IMR-90 (cell line): ENCODE data around the gene MTUS2. TPM values are rescaled to one million over a fixed set of nuclear protein-coding genes. Genes with fewer than 3 reads are reported as not detected.

Experiments used
- ATAC-seq: fragments of 200-7000 bp; cut with Tn5 transposase; 2 replicates; pipeline ENCODE4 v1.9.1; 2020; ENCODE audit warnings: low read depth, mild to moderate bottlenecking, moderate library complexity
- BruUV-seq: library from RNA; stranded (reverse); fragments of 400-500 nt; replicated peaks from 2 replicates; lab custom pipeline; 2021; lab: Mats Ljungman, UMichigan
- CTCF ChIA-PET: fragments of 300-600 bp; formaldehyde crosslinking; extraction: SDS; loops from one replicate; lab custom pipeline; 2021; ENCODE audit warnings: antibody characterized with exemption; lab: Yijun Ruan, JAX
- POLR2A ChIA-PET: fragments of 300-600 bp; sonication (Branson Sonifier 250); formaldehyde crosslinking; loops from one replicate; lab custom pipeline; 2022; ENCODE audit warnings: antibody characterized with exemption; ENCODE audit not compliant: unreplicated experiment; lab: Charles Lee
- DNase-seq: peaks from one replicate; pipeline ENCODE4 v3.0.0; 2013
- H2AFZ ChIP-seq: replicated peaks from 2 replicates; pipeline ENCODE3; 2013; ENCODE audit warnings: low read length, mild to moderate bottlenecking; ENCODE audit not compliant: poor library complexity
- H2AK5ac ChIP-seq: 2 replicates; pipeline ENCODE4 v1.6.1; 2013; ENCODE audit warnings: low read depth, low read length, inconsistent platforms
- H2AK9ac ChIP-seq: replicated peaks from 2 replicates; pipeline ENCODE3; 2013; ENCODE audit warnings: mild to moderate bottlenecking, low read depth, low read length, moderate library complexity; ENCODE audit not compliant: poor library complexity
- H2BK120ac ChIP-seq: 2 replicates; pipeline ENCODE4 v1.6.1; 2013; ENCODE audit warnings: low read depth, low read length, inconsistent platforms
- H2BK15ac ChIP-seq: 3 replicates; pipeline ENCODE4 v1.6.1; 2013; ENCODE audit warnings: low read depth, low read length, inconsistent platforms
- H2BK20ac ChIP-seq: 2 replicates; pipeline ENCODE4 v1.6.1; 2013; ENCODE audit warnings: low read depth, mild to moderate bottlenecking, inconsistent platforms, low read length, moderate library complexity
- H2BK5ac ChIP-seq: 2 replicates; pipeline ENCODE4 v1.6.1; 2013; ENCODE audit warnings: mild to moderate bottlenecking, low read depth, low read length, inconsistent platforms; ENCODE audit not compliant: poor library complexity, severe bottlenecking
- H3K14ac ChIP-seq: replicated peaks from 2 replicates; pipeline ENCODE4 v1.6.1; 2013; ENCODE audit warnings: low read depth, low read length, inconsistent platforms
- H3K18ac ChIP-seq: 2 replicates; pipeline ENCODE4 v1.6.1; 2013; ENCODE audit warnings: low read depth, low read length, control low read depth
- H3K23ac ChIP-seq: 2 replicates; pipeline ENCODE4 v1.6.1; 2013; ENCODE audit warnings: low read depth, low read length, inconsistent platforms
- H3K27ac ChIP-seq: 2 replicates; pipeline ENCODE4 v1.5.1; 2013; ENCODE audit warnings: mild to moderate bottlenecking, control low read depth, low read length; ENCODE audit not compliant: insufficient read depth
- H3K27me3 ChIP-seq: 2 replicates; pipeline ENCODE4 v1.6.1; 2013; ENCODE audit warnings: low read length; ENCODE audit not compliant: control insufficient read depth, insufficient read depth
- H3K36me3 ChIP-seq: 2 replicates; pipeline ENCODE4 v1.6.1; 2013; ENCODE audit warnings: low read length, mixed read lengths; ENCODE audit not compliant: control insufficient read depth, insufficient read depth
- H3K4ac ChIP-seq: 2 replicates; pipeline ENCODE4 v1.6.1; 2013; ENCODE audit warnings: low read depth, low read length, inconsistent platforms
- H3K4me1 ChIP-seq: 2 replicates; pipeline ENCODE4 v1.6.1; 2013; ENCODE audit warnings: low read length, mixed read lengths; ENCODE audit not compliant: control insufficient read depth, insufficient read depth
- H3K4me2 ChIP-seq: 2 replicates; pipeline ENCODE4 v1.6.1; 2013; ENCODE audit warnings: low read depth, mild to moderate bottlenecking, control low read depth, low read length, moderate library complexity
- H3K4me3 ChIP-seq: 2 replicates; pipeline ENCODE4 v1.5.1; 2013; ENCODE audit warnings: low read depth, mild to moderate bottlenecking, control low read depth, low read length, moderate library complexity; ENCODE audit not compliant: insufficient read depth
- H3K56ac ChIP-seq: 2 replicates; pipeline ENCODE4 v1.6.1; 2013; ENCODE audit warnings: low read length, inconsistent platforms; ENCODE audit not compliant: insufficient read depth; ENCODE audit errors: extremely low read depth
- H3K79me1 ChIP-seq, 2 experiments: 2 replicates each; pipeline ENCODE4 v1.6.1; 2013; ENCODE audit warnings: low read length in 2 of 2, inconsistent platforms in 1 of 2, low read depth in 1 of 2
- H3K9ac ChIP-seq: 2 replicates; pipeline ENCODE4 v1.6.1; 2013; ENCODE audit warnings: low read depth, low read length, control low read depth
- H3K9me1 ChIP-seq: 2 replicates; pipeline ENCODE4 v1.6.1; 2013; ENCODE audit warnings: low read length, inconsistent platforms; ENCODE audit not compliant: insufficient read depth
- H3K9me3 ChIP-seq: 2 replicates; pipeline ENCODE4 v1.6.1; 2013; ENCODE audit warnings: low read length; ENCODE audit not compliant: control insufficient read depth, insufficient read depth
- H4K20me1 ChIP-seq: 2 replicates; pipeline ENCODE4 v1.6.1; 2013; ENCODE audit warnings: low read length, inconsistent platforms; ENCODE audit not compliant: insufficient read depth
- H4K5ac ChIP-seq: 2 replicates; pipeline ENCODE4 v1.6.1; 2013; ENCODE audit warnings: mild to moderate bottlenecking, low read depth, low read length, control low read depth
- H4K8ac ChIP-seq, 2 experiments: 2 replicates each; pipeline ENCODE4 v1.6.1; 2013; ENCODE audit warnings: low read depth in 2 of 2, low read length in 2 of 2, control low read depth in 1 of 2, inconsistent platforms in 1 of 2
- H4K91ac ChIP-seq: 2 replicates; pipeline ENCODE4 v1.6.1; 2013; ENCODE audit warnings: low read depth, low read length, inconsistent platforms; ENCODE audit not compliant: insufficient read depth
- BHLHE40 ChIP-seq: fragments of 150-350 bp; IDR thresholded peaks from 2 replicates; pipeline ENCODE4 v1.6.1; 2016; ENCODE audit warnings: mild to moderate bottlenecking, low read depth, low read length
- CEBPB ChIP-seq: IDR thresholded peaks from 2 replicates; pipeline ENCODE4 v1.6.1; 2012; ENCODE audit warnings: low read depth, low read length, improper control_type of control experiment
- CHD1 ChIP-seq: IDR thresholded peaks from 2 replicates; pipeline ENCODE4 v1.6.1; 2012; ENCODE audit warnings: low read depth, low read length, improper control_type of control experiment
- MAZ ChIP-seq: IDR thresholded peaks from 2 replicates; pipeline ENCODE4 v1.6.1; 2012; ENCODE audit warnings: low read depth, mild to moderate bottlenecking, low read length, improper control_type of control experiment, moderate library complexity, borderline replicate concordance
- MXI1 ChIP-seq: IDR thresholded peaks from 2 replicates; pipeline ENCODE4 v1.6.1; 2012; ENCODE audit warnings: low read depth, mild to moderate bottlenecking, low read length, moderate library complexity, borderline replicate concordance
- NFE2L2 ChIP-seq: fragments of 150-350 bp; IDR thresholded peaks from 2 replicates; pipeline ENCODE4 v1.6.1; 2016; ENCODE audit warnings: low read depth, mild to moderate bottlenecking, low read length
- POLR2A ChIP-seq: IDR thresholded peaks from 2 replicates; pipeline ENCODE4 v1.6.1; 2012; ENCODE audit warnings: mild to moderate bottlenecking, low read depth, low read length
- RCOR1 ChIP-seq: IDR thresholded peaks from 2 replicates; pipeline ENCODE4 v1.6.1; 2012; ENCODE audit warnings: mild to moderate bottlenecking, low read length, improper control_type of control experiment; ENCODE audit not compliant: insufficient replicate concordance
- SMC3 ChIP-seq: fragments of 150-350 bp; IDR thresholded peaks from 2 replicates; pipeline ENCODE4 v1.6.1; 2016; ENCODE audit warnings: low read depth, mild to moderate bottlenecking, antibody characterized with exemption, low read length, moderate library complexity
- WGBS, 2 experiments: methylation state at CpG; one replicate each; pipeline versions ENCODE4 v1.1.5 to v1.1.7; 2013; ENCODE audit warnings: missing lambda C conversion rate in 2 of 2; ENCODE audit not compliant: insufficient read length in 1 of 2; ENCODE audit errors: extremely low coverage in 2 of 2; 5-methylcytosine and 5-hydroxymethylcytosine counted together
- dilution Hi-C: fragments of 300-500 bp; cut with HindIII; formaldehyde crosslinking; loops from one replicate; pipeline ENCODE4 v1.14.3; 2018; ENCODE audit warnings: low sequenced_read_pairs; ENCODE audit not compliant: unreplicated experiment
- in situ Hi-C: fragments of 300-500 bp; cut with MboI; formaldehyde crosslinking; loops from 3 replicates; pipeline ENCODE4 v1.14.3; 2019; ENCODE audit warnings: low sequenced_read_pairs, inconsistent platforms, mixed read lengths
- intact Hi-C: fragments of 100-400 bp; cut with micrococcal nuclease; formaldehyde crosslinking; loops from 2 replicates; pipeline ENCODE4 v1.10.0; 2022
- polyA plus RNA-seq, 3 experiments: library from polyadenylated mRNA; depleted of rRNA; stranded (reverse); fragments of >200 nt; gene quantifications; 2 replicates each; pipeline ENCODE4 v1.2.3, GENCODE V29; 2012; ENCODE audit warnings: low replicate concordance in 1 of 3
- total RNA-seq: library from RNA; depleted of rRNA; stranded (reverse); fragments of >200 nt; gene quantifications from 2 replicates; pipeline ENCODE4 v1.2.3, GENCODE V29; 2012
- TF ChIP-seq, protein P1 (sequence below): fragments of 150-350 bp; IDR thresholded peaks from 2 replicates; pipeline ENCODE4 v1.6.1; 2017; ENCODE audit warnings: mild to moderate bottlenecking, antibody characterized with exemption, low read length, low read depth
- TF ChIP-seq, protein P2 (sequence below): fragments of 150-350 bp; IDR thresholded peaks from 2 replicates; pipeline ENCODE4 v1.6.1; 2016; ENCODE audit warnings: low read depth, mild to moderate bottlenecking, low read length, moderate library complexity, borderline replicate concordance
- TF ChIP-seq, protein P3 (sequence below): conservative IDR thresholded peaks from 2 replicates; pipeline ENCODE4 v1.5.1; 2012; ENCODE audit warnings: mild to moderate bottlenecking, low read depth, low read length, improper control_type of control experiment

MTUS2 gene
- total and polyA plus RNA-seq, 2 of the 4 experiments (the other 2 are of a cell fraction) = under 0.01 to 0.02 TPM

DNA sequence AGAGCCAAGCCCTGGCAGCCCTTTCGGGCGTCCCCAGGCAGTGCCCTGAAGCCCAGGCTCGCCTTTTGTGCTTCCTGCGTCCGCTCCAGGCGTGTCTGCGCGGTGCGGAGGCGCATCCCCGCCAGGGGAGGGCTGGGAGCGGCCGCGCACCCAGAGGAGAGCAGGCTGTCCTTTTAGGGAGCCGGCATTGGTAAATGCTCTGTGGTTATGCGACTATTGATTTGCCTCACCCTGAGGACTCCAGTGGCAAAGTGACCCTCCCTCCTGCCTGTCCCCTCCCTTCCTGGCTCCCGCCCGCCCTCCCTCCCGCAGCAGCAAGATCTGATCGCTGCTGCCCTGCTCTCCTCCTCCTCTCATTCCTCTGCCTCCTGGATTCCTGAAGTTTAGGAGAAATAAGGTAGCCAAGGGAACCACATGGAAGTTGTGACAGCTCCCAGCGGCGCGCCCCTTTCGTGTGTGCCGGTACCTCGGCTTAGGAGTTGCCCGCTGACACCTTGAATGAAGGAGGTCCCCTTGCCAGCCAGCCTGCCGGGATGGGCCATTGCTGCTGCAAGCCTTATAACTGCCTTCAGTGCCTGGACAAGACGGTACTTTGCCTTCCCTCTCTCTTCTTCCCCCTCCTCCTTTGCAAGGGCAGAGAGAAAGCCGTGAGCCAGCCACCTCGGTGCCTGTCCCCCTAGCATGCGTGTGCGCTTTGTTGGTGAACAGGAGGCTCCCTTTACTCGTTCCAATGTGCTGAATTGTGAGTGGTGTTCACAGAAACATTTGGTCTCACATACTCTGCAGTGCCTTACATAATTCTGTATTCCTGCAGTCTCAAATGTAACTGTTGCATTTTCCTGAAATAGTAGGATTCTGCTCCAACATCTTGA, 608.4 kb downstream of the MTUS2 start:
- Histone ChIP-seq H3K4me3 (peak overlapping the region; percentile 12; the same call in 1 of the 2 replicates), H4K5ac (no peak overlapping the region), H4K8ac (no peak overlapping the region), H3K4ac (no peak overlapping the region), H3K9me3 (peaks cover 2% of the 10 kb centered on the region; the same call in 1 of the 2 replicates), H3K9ac (no peak overlapping the region), H2BK5ac (no peak overlapping the region), H3K18ac (no peak overlapping the region), H3K14ac (no peak overlapping the region), H2BK120ac (no peak overlapping the region), H2AK5ac (no peak overlapping the region), H4K20me1 (no peaks in the 10 kb centered on the region), H3K79me1 (no peaks in the 10 kb centered on the region), H2AK9ac (no peak overlapping the region), H2AFZ (peak overlapping the region; percentile 55), H2BK15ac (no peak overlapping the region), H3K4me2 (peak overlapping the region; percentile 63), H3K9me1 (no peaks in the 10 kb centered on the region), H3K27me3 (peaks cover 37% of the 10 kb centered on the region), H2BK20ac (no peak overlapping the region), H3K4me1 (no peaks in the 10 kb centered on the region), H3K23ac (no peak overlapping the region), H4K91ac (no peak overlapping the region), H3K36me3 (no peaks in the 10 kb centered on the region), H3K56ac (no peak overlapping the region), H3K27ac (no peak overlapping the region)
- in situ Hi-C loops = no loop called here
- BruUV-seq = no TSS peak
- intact Hi-C loops = no loop called here
- 0% methylated on average over 11 of the region's 34 CpGs; no CpG with 5 or more reads in 1 of the 2 experiments for WGBS, 2 experiments
- no peak for TF ChIP-seq MXI1
- TF ChIP-seq SMC3 = no peak
- TF ChIP-seq POLR2A = no peak
- TF ChIP-seq, protein P1, sequence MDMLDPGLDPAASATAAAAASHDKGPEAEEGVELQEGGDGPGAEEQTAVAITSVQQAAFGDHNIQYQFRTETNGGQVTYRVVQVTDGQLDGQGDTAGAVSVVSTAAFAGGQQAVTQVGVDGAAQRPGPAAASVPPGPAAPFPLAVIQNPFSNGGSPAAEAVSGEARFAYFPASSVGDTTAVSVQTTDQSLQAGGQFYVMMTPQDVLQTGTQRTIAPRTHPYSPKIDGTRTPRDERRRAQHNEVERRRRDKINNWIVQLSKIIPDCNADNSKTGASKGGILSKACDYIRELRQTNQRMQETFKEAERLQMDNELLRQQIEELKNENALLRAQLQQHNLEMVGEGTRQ = no peak
- no peak for TF ChIP-seq BHLHE40
- TF ChIP-seq CEBPB = no peak
- TF ChIP-seq, protein P2, sequence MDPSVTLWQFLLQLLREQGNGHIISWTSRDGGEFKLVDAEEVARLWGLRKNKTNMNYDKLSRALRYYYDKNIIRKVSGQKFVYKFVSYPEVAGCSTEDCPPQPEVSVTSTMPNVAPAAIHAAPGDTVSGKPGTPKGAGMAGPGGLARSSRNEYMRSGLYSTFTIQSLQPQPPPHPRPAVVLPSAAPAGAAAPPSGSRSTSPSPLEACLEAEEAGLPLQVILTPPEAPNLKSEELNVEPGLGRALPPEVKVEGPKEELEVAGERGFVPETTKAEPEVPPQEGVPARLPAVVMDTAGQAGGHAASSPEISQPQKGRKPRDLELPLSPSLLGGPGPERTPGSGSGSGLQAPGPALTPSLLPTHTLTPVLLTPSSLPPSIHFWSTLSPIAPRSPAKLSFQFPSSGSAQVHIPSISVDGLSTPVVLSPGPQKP = no peak
- no peak for TF ChIP-seq MAZ
- no peak for TF ChIP-seq RCOR1
- no peak for TF ChIP-seq CHD1
- TF ChIP-seq, protein P3, sequence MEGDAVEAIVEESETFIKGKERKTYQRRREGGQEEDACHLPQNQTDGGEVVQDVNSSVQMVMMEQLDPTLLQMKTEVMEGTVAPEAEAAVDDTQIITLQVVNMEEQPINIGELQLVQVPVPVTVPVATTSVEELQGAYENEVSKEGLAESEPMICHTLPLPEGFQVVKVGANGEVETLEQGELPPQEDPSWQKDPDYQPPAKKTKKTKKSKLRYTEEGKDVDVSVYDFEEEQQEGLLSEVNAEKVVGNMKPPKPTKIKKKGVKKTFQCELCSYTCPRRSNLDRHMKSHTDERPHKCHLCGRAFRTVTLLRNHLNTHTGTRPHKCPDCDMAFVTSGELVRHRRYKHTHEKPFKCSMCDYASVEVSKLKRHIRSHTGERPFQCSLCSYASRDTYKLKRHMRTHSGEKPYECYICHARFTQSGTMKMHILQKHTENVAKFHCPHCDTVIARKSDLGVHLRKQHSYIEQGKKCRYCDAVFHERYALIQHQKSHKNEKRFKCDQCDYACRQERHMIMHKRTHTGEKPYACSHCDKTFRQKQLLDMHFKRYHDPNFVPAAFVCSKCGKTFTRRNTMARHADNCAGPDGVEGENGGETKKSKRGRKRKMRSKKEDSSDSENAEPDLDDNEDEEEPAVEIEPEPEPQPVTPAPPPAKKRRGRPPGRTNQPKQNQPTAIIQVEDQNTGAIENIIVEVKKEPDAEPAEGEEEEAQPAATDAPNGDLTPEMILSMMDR = no peak
- no peak for TF ChIP-seq NFE2L2
- ATAC-seq = peak; percentile 91
- no peak for DNase-seq
- ChIA-PET POLR2A (no interaction called here), CTCF (no interaction called here)
- dilution Hi-C loops = no loop called here
